OCI-M1 (cell line): Measurements from ENCODE around the gene CDC42.

ENCODE experiments used
- DNase-seq: peaks from one replicate; lab custom pipeline; 2025; lab: John Stamatoyannopoulos, UW

The CDC42 gene

GRCh38 chr1:22110016-22110415 is 57.5 kb downstream of the CDC42 start:
- no peak for DNase-seq

- no peak for DNase-seq
Observed at GRCh38 chr1:22111115-22111514, 58.6 kb downstream of the CDC42 start.

GRCh38 chr1:22111620-22112019 is 59.1 kb downstream of the CDC42 start:
- DNase-seq: no peak

- DNase-seq: no peak
Observed at GRCh38 chr1:22112554-22112953, 60.0 kb downstream of the CDC42 start.

- no peak for DNase-seq
Observed at GRCh38 chr1:22114083-22115012, 61.8 kb downstream of the CDC42 start.

- no peak for DNase-seq
Observed at GRCh38 chr1:22115286-22115685, 62.8 kb downstream of the CDC42 start.

- DNase-seq: no peak
Observed at GRCh38 chr1:22117238-22117637, 64.7 kb downstream of the CDC42 start.

GRCh38 chr1:22117851-22118250 is 65.3 kb downstream of the CDC42 start:
- no peak for DNase-seq

- no peak for DNase-seq
Observed at GRCh38 chr1:22118291-22118992, 65.9 kb downstream of the CDC42 start.

- no peak for DNase-seq
Observed at GRCh38 chr1:22119626-22120468, 67.3 kb downstream of the CDC42 start.

- DNase-seq: no peak
Observed at GRCh38 chr1:22120469-22120790, 67.9 kb downstream of the CDC42 start.

GRCh38 chr1:22121421-22121911 is 69.0 kb downstream of the CDC42 start:
- DNase-seq: no peak

GRCh38 chr1:22122273-22123070 is 70.0 kb downstream of the CDC42 start:
- no peak for DNase-seq

- DNase-seq: no peak
Observed at GRCh38 chr1:22123071-22123390, 70.5 kb downstream of the CDC42 start.

GRCh38 chr1:22123901-22124404 is 71.4 kb downstream of the CDC42 start:
- no peak for DNase-seq

GRCh38 chr1:22124592-22125229 is 72.2 kb downstream of the CDC42 start:
- no peak for DNase-seq

- no peak for DNase-seq
Observed at GRCh38 chr1:22126531-22126930, 74.0 kb downstream of the CDC42 start.

- DNase-seq: no peak
Observed at GRCh38 chr1:22127248-22127647, 74.7 kb downstream of the CDC42 start.

- DNase-seq: no peak
Observed at GRCh38 chr1:22127731-22128130, 75.2 kb downstream of the CDC42 start.

GRCh38 chr1:22128392-22128791 is 75.9 kb downstream of the CDC42 start:
- DNase-seq: no peak
